HepG2 (cell line): ENCODE results near the gene OPRL1. TPM values are rescaled to one million over a fixed set of nuclear protein-coding genes. Genes with fewer than 3 reads are reported as not detected.

Experiments
- BHLHE40 ChIP-seq: IDR thresholded peaks from 2 replicates; pipeline ENCODE4 v1.6.1; 2011; ENCODE audit warnings: low read length, improper control_type of control experiment
- CEBPB ChIP-seq: IDR thresholded peaks from 2 replicates; pipeline ENCODE4 v1.6.1; 2011; ENCODE audit warnings: low read depth, low read length, improper control_type of control experiment, borderline replicate concordance
- CENPT ChIP-seq: sonication (generic); formaldehyde crosslinking; IDR thresholded peaks from 2 replicates; pipeline ENCODE4 v1.8.0; 2022; ENCODE audit warnings: low read depth, mild to moderate bottlenecking, moderate library complexity, missing genetic modification reagents
- CREB3 ChIP-seq: sonication (generic); formaldehyde crosslinking; IDR thresholded peaks from 2 replicates; pipeline ENCODE4 v1.5.0; 2020; ENCODE audit warnings: missing genetic modification reagents
- ERF ChIP-seq: IDR thresholded peaks from 2 replicates; pipeline ENCODE4 v1.6.1; 2018; ENCODE audit warnings: missing biosample characterization, missing genetic modification reagents
- FOXA3 ChIP-seq: IDR thresholded peaks from 2 replicates; pipeline ENCODE4 v1.6.1; 2016; ENCODE audit warnings: missing genetic modification reagents, missing compliant biosample characterization
- FOXC1 ChIP-seq: sonication (generic); formaldehyde crosslinking; IDR thresholded peaks from 2 replicates; pipeline ENCODE4 v1.8.0; 2022; ENCODE audit warnings: mild to moderate bottlenecking, missing genetic modification reagents, borderline replicate concordance
- KAT2B ChIP-seq: fragments of 150-350 bp; IDR thresholded peaks from 2 replicates; pipeline ENCODE4 v1.6.1; 2014; ENCODE audit warnings: low read depth, low read length, borderline replicate concordance
- NCOA2 ChIP-seq: sonication (generic); formaldehyde crosslinking; IDR thresholded peaks from 2 replicates; pipeline ENCODE4 v1.8.0; 2022; ENCODE audit warnings: inconsistent platforms
- PAX8 ChIP-seq: sonication (generic); formaldehyde crosslinking; IDR thresholded peaks from 2 replicates; pipeline ENCODE4 v1.8.0; 2022; ENCODE audit warnings: mild to moderate bottlenecking, missing genetic modification reagents, borderline replicate concordance
- SATB2 ChIP-seq: sonication (generic); formaldehyde crosslinking; IDR thresholded peaks from 2 replicates; pipeline ENCODE4 v1.5.0; 2020; ENCODE audit warnings: missing genetic modification reagents
- SRF ChIP-seq: IDR thresholded peaks from 2 replicates; pipeline ENCODE4 v1.6.1; 2011; ENCODE audit warnings: mild to moderate bottlenecking, low read depth, low read length, moderate library complexity
- SUZ12 ChIP-seq: fragments of 150-350 bp; IDR thresholded peaks from 2 replicates; pipeline ENCODE4 v1.6.1; 2014; ENCODE audit warnings: low read depth, low read length
- TBX2 ChIP-seq: sonication (generic); formaldehyde crosslinking; IDR thresholded peaks from 2 replicates; pipeline ENCODE4 v1.5.0; 2020; ENCODE audit warnings: missing genetic modification reagents, mild to moderate bottlenecking, borderline replicate concordance
- TCF12 ChIP-seq, 2 experiments: fragments of 450-650 bp in 1 of 2; sonication (generic) in 1 of 2; formaldehyde crosslinking in 1 of 2; IDR thresholded peaks; 2 replicates each; pipeline versions ENCODE4 v1.6.1 to v1.8.0; 2017 to 2022; ENCODE audit warnings: antibody characterized with exemption in 1 of 2, mild to moderate bottlenecking in 1 of 2, missing genetic modification reagents in 1 of 2, moderate library complexity in 1 of 2
- TP53 ChIP-seq: sonication (generic); formaldehyde crosslinking; conservative IDR thresholded peaks from 2 replicates; pipeline ENCODE4 v1.4.0; 2020; ENCODE audit warnings: missing genetic modification reagents
- XBP1 ChIP-seq: sonication (generic); formaldehyde crosslinking; IDR thresholded peaks from 2 replicates; pipeline ENCODE4 v1.5.0; 2020; ENCODE audit warnings: missing genetic modification reagents
- ZBTB20 ChIP-seq: sonication (generic); formaldehyde crosslinking; IDR thresholded peaks from 2 replicates; pipeline ENCODE4 v1.8.1; 2023; ENCODE audit warnings: missing genetic modification reagents, low read depth, mild to moderate bottlenecking, borderline replicate concordance
- ZFP1 ChIP-seq: IDR thresholded peaks from 2 replicates; pipeline ENCODE4 v1.6.1; 2016
- ZNF253 ChIP-seq: sonication (generic); formaldehyde crosslinking; IDR thresholded peaks from 2 replicates; pipeline ENCODE4 v1.8.0; 2022; ENCODE audit warnings: mild to moderate bottlenecking, missing genetic modification reagents, borderline replicate concordance
- ZNF3 ChIP-seq: IDR thresholded peaks from 2 replicates; pipeline ENCODE4 v1.7.0; 2017; ENCODE audit warnings: inconsistent platforms
- ZNF337 ChIP-seq: sonication (generic); formaldehyde crosslinking; IDR thresholded peaks from 2 replicates; pipeline ENCODE4 v1.5.1; 2020; ENCODE audit warnings: missing genetic modification reagents, low read depth, mild to moderate bottlenecking, borderline replicate concordance
- ZNF430 ChIP-seq: sonication (generic); formaldehyde crosslinking; IDR thresholded peaks from 2 replicates; pipeline ENCODE4 v1.9.0; 2021; ENCODE audit warnings: mild to moderate bottlenecking, missing genetic modification reagents
- ZNF547 ChIP-seq: sonication (generic); formaldehyde crosslinking; IDR thresholded peaks from 2 replicates; pipeline ENCODE4 v1.5.1; 2020; ENCODE audit warnings: mild to moderate bottlenecking, missing genetic modification reagents
- ZNF609 ChIP-seq: sonication (generic); formaldehyde crosslinking; IDR thresholded peaks from 2 replicates; pipeline ENCODE4 v1.4.0; 2020; ENCODE audit warnings: mild to moderate bottlenecking, missing genetic modification reagents, borderline replicate concordance
- ZNF674 ChIP-seq: sonication (generic); formaldehyde crosslinking; IDR thresholded peaks from 2 replicates; pipeline ENCODE4 v1.5.0; 2020; ENCODE audit warnings: low read depth, mild to moderate bottlenecking, missing genetic modification reagents
- polyA plus RNA-seq, 8 experiments: library from polyadenylated mRNA; depleted of rRNA in 3 of 8; stranded (reverse) in 7 of 8; unstranded in 1 of 8; fragments of >200 nt; fragmentation: Illumina TruSeq in 4 of 8; extraction: Trizol in 4 of 8; gene quantifications; 2 replicates each; pipeline versions ENCODE4 v1.2.1 to v1.2.3, GENCODE V29; 2011 to 2016; ENCODE audit warnings: low read depth in 4 of 8, missing spikeins in 1 of 8, mixed read lengths in 1 of 8; ENCODE audit not compliant: insufficient read depth in 1 of 8
- total RNA-seq, 5 experiments: library from RNA; depleted of rRNA; stranded (reverse); fragments of >200 nt; fragmentation: Illumina TruSeq; extraction: Trizol; gene quantifications; 2 replicates each; pipeline ENCODE4 v1.2.3, GENCODE V29; 2016; ENCODE audit warnings: low read depth in 1 of 5

OPRL1 gene
- total and polyA plus RNA-seq, 2 of the 13 experiments (the other 11 are each of a cell fraction or from before 2014, with no cell fraction given) = 0.35 to 0.71 TPM

DNA sequence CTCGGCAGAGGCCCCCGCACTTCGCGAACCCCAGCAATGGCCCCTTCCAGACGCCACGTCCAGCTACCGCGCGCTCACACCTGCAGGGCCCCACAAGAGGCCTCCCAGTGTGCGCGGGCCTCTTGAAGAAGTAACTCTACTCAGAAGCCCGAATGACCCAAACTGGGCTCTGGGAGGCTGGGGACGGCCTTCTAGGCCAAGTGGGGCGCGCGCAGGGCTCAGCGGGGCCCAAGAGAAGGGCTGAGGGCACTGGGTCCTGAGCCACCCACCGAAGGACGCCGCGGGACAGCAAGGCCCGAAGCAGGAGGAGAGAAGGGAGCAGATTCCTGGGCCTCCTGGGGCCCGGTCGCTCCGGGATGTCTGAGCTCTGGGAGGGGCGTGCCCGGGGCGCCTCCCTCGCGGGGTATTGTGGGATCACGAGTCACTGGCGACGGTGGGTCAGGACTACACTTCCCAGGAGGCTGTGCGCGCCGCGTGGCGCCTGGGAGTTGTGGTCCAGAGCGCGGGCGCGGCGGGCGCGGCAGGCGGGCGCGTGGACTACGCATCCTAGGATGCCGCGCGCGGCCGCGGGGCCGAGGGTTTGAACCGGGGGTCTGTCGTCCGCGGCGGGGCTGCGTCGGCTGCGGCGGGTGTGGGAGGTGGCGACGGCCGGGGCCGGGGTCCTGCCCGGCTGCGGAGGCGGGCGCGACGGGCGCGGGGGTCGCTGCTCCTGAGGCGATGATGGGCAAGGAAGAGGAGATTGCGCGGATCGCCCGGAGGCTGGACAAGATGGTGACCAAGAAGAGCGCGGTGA, 17.1 kb upstream of the OPRL1 start, which contains the start of gene TCEA2 (continued):
- TF ChIP-seq ZFP1 (CRISPR knock-in tag) = peak; percentile 84; the same call in 1 of the 2 replicates
- TF ChIP-seq ZBTB20 (CRISPR knock-in tag) = peak; percentile 66; the same call in 1 of the 2 replicates
- peak; percentile 58; the same call in 1 of the 2 replicates for TF ChIP-seq ZNF430 (CRISPR knock-in tag)
- TF ChIP-seq ZNF609 (CRISPR knock-in tag) = no peak; the same call in none of the 2 replicates
- peak; percentile 89; the same call in 1 of the 2 replicates for TF ChIP-seq ZNF337 (CRISPR knock-in tag)
- TF ChIP-seq CEBPB = no peak
- peak; percentile 29 for TF ChIP-seq FOXC1 (CRISPR knock-in tag)
- TF ChIP-seq XBP1 (CRISPR knock-in tag) = 0 out of 2 replicates have a peak, but pooled peaks have one; percentile 6
- peak; percentile 91 for TF ChIP-seq TBX2
- 0 out of 2 replicates have a peak, but pooled peaks have one; percentile 48 for TF ChIP-seq ZNF3
- peak; percentile 90 for TF ChIP-seq ZNF253 (CRISPR knock-in tag)
- TF ChIP-seq BHLHE40 = 0 out of 2 replicates have a peak, but pooled peaks have one; percentile 48
- TF ChIP-seq ZNF547 = no peak; the same call in none of the 2 replicates
- peak; percentile 100 for TF ChIP-seq SUZ12
- TF ChIP-seq FOXA3 (CRISPR knock-in tag) = peak; percentile 72
- no peak for TF ChIP-seq KAT2B
- peak; percentile 74 for TF ChIP-seq CREB3 (CRISPR knock-in tag)
- peak; percentile 58; the same call in 1 of the 2 replicates for TF ChIP-seq TP53
- TF ChIP-seq NCOA2 (CRISPR knock-in tag) = peak; percentile 55; the same call in 1 of the 2 replicates
- peak; percentile 98 for TF ChIP-seq ZNF674 (CRISPR knock-in tag)
- TF ChIP-seq SATB2 (CRISPR knock-in tag) = no peak
- TF ChIP-seq CENPT (CRISPR knock-in tag) = peak; percentile 94
- no peak for TF ChIP-seq TCF12 (IDR thresholded peaks at IDR 0.05)
- TF ChIP-seq TCF12 (CRISPR knock-in tag; IDR thresholded peaks at IDR 0.05) = peak; percentile 95; the same call in 1 of the 2 replicates
- peak; percentile 98 for TF ChIP-seq ERF (CRISPR knock-in tag)
- peak; percentile 7; the same call in 1 of the 2 replicates for TF ChIP-seq SRF
- TF ChIP-seq PAX8 (CRISPR knock-in tag) = no peak
